Endothelial cell of umbilical vein (primary cell): ENCODE data around the gene SYT6. TPM values are rescaled to one million over a fixed set of nuclear protein-coding genes. Genes with fewer than 3 reads are reported as not detected.

Source experiments
- BruUV-seq: library from RNA; stranded (reverse); fragments of 400-500 nt; replicated peaks from 2 replicates; lab custom pipeline; 2021; lab: Mats Ljungman, UMichigan
- CTCF ChIA-PET: fragments of 300-600, 350-600 bp; sonication (Branson Sonifier 250); formaldehyde crosslinking; loops from one replicate; lab custom pipeline; 2021; ENCODE audit warnings: antibody characterized with exemption, inconsistent platforms; lab: Charles Lee
- POLR2A ChIA-PET: fragments of 300-600, 350-600 bp; sonication (Branson Sonifier 250); formaldehyde crosslinking; loops from one replicate; lab custom pipeline; 2021; ENCODE audit warnings: antibody characterized with exemption, inconsistent platforms; lab: Charles Lee
- DNase-seq: peaks from one replicate; pipeline ENCODE4 v3.0.0-alpha.2; 2011; ENCODE audit warnings: low read depth, low spot score
- FAIRE-seq: peaks from 2 replicates; lab custom pipeline; 2011; peaks lifted over from hg19 to GRCh38; lab: Jason Lieb, UNC
- H2AFZ ChIP-seq: 2 replicates; pipeline ENCODE4 v1.6.0; 2012; ENCODE audit warnings: low read depth, low read length, control low read depth, inconsistent platforms
- H3K27ac ChIP-seq: 2 replicates; pipeline ENCODE4 v1.5.1; 2011; ENCODE audit warnings: low read depth, mild to moderate bottlenecking, control low read depth, low read length, moderate library complexity; ENCODE audit not compliant: insufficient read depth
- H3K27me3 ChIP-seq, 2 experiments: 2 replicates each; pipeline versions ENCODE4 v1.6.0 to v1.6.1; 2011; ENCODE audit warnings: low read length in 2 of 2, mixed read lengths in 1 of 2; ENCODE audit not compliant: control insufficient read depth in 2 of 2, insufficient read depth in 2 of 2
- H3K36me3 ChIP-seq, 2 experiments: 2 replicates in 1 of 2; 3 replicates in 1 of 2; pipeline ENCODE4 v1.5.1; 2011; ENCODE audit warnings: low read length in 2 of 2, mild to moderate bottlenecking in 1 of 2, moderate library complexity in 1 of 2; ENCODE audit not compliant: control insufficient read depth in 2 of 2, insufficient read depth in 2 of 2; ENCODE audit errors: extremely low read depth in 1 of 2
- H3K4me1 ChIP-seq: 3 replicates; pipeline ENCODE4 v1.5.1; 2011; ENCODE audit warnings: mild to moderate bottlenecking, low read length; ENCODE audit not compliant: control insufficient read depth, insufficient read depth; ENCODE audit errors: extremely low read depth
- H3K4me2 ChIP-seq: 2 replicates; pipeline ENCODE4 v1.6.1; 2011; ENCODE audit warnings: low read length, control low read depth, mixed read lengths; ENCODE audit not compliant: insufficient read depth
- H3K4me3 ChIP-seq, 3 experiments: fragments of 200-600 bp in 1 of 3; sonication (generic), shearing (Covaris generic) in 1 of 3; replicated peaks in 1 of 3; 2 replicates each; pipeline ENCODE4 v1.5.1; 2011 to 2016; ENCODE audit warnings: control low read depth in 3 of 3, low read length in 3 of 3, mild to moderate bottlenecking in 2 of 3, inconsistent platforms in 1 of 3, low read depth in 1 of 3, moderate library complexity in 1 of 3; ENCODE audit not compliant: insufficient read depth in 1 of 3
- H3K79me2 ChIP-seq: 2 replicates; pipeline ENCODE4 v1.6.0; 2012; ENCODE audit warnings: low read length, inconsistent platforms; ENCODE audit not compliant: control insufficient read depth, insufficient read depth
- H3K9ac ChIP-seq: replicated peaks from 2 replicates; pipeline ENCODE3; 2011; ENCODE audit warnings: low read length, control low read depth; ENCODE audit not compliant: insufficient read depth; ENCODE audit errors: extremely low read depth
- H3K9me1 ChIP-seq: replicated peaks from 3 replicates; pipeline ENCODE4 v1.6.0; 2011; ENCODE audit warnings: mild to moderate bottlenecking, low read length; ENCODE audit not compliant: control insufficient read depth, insufficient read depth; ENCODE audit errors: extremely low read depth
- H3K9me3 ChIP-seq: replicated peaks from 2 replicates; pipeline ENCODE4 v1.5.1; 2012; ENCODE audit warnings: low read length, inconsistent platforms; ENCODE audit not compliant: control insufficient read depth, insufficient read depth
- H4K20me1 ChIP-seq: replicated peaks from 2 replicates; pipeline ENCODE3; 2011; ENCODE audit warnings: mild to moderate bottlenecking, low read length; ENCODE audit not compliant: control insufficient read depth, insufficient read depth; ENCODE audit errors: extremely low read depth
- CTCF ChIP-seq, 2 donors: IDR thresholded peaks; 1 replicate in 1 of 2; 2 replicates in 1 of 2; pipeline ENCODE4 v1.5.1; 2011; ENCODE audit warnings: low read length in 2 of 2, mild to moderate bottlenecking in 2 of 2, moderate library complexity in 2 of 2, control low read depth in 1 of 2, inconsistent platforms in 1 of 2, low read depth in 1 of 2; ENCODE audit not compliant: insufficient read depth in 1 of 2; ENCODE audit errors: extremely low read depth in 1 of 2
- EZH2 ChIP-seq: IDR thresholded peaks from 2 replicates; pipeline ENCODE4 v1.6.1; 2012; ENCODE audit warnings: borderline replicate concordance, low read depth, mild to moderate bottlenecking, moderate library complexity, low read length, inconsistent platforms; ENCODE audit not compliant: severe bottlenecking
- FOS ChIP-seq: IDR thresholded peaks from 2 replicates; pipeline ENCODE4 v1.6.1; 2011; ENCODE audit warnings: mild to moderate bottlenecking, low read length, moderate library complexity, borderline replicate concordance; ENCODE audit not compliant: insufficient read depth
- GATA2 ChIP-seq: IDR thresholded peaks from 2 replicates; pipeline ENCODE4 v1.7.0; 2011; ENCODE audit warnings: low read depth, mild to moderate bottlenecking, moderate library complexity, mixed read lengths, low read length; ENCODE audit not compliant: insufficient read length, insufficient read depth
- JUN ChIP-seq: IDR thresholded peaks from 2 replicates; pipeline ENCODE4 v1.6.1; 2011; ENCODE audit warnings: borderline replicate concordance, low read depth; ENCODE audit not compliant: insufficient read length, insufficient read depth
- MAX ChIP-seq: IDR thresholded peaks from 2 replicates; pipeline ENCODE4 v1.6.1; 2011; ENCODE audit not compliant: insufficient read depth, insufficient read length
- MYC ChIP-seq: IDR thresholded peaks from one replicate; pipeline ENCODE4 v1.6.1; 2011; ENCODE audit warnings: mild to moderate bottlenecking, low read depth, low read length
- POLR2A ChIP-seq: IDR thresholded peaks from 2 replicates; pipeline ENCODE4 v1.6.1; 2012; ENCODE audit warnings: low read depth, mild to moderate bottlenecking, control low read depth, low read length
- POLR2AphosphoS5 ChIP-seq: IDR thresholded peaks from 2 replicates; pipeline ENCODE4 v1.6.1; 2012; ENCODE audit warnings: low read depth, mild to moderate bottlenecking, control low read depth, low read length, moderate library complexity; ENCODE audit not compliant: insufficient read depth
- dilution Hi-C: fragments of 300-500 bp; cut with MboI; formaldehyde crosslinking; loops from one replicate; pipeline ENCODE4 v1.15.0; 2019; ENCODE audit warnings: low sequenced_read_pairs; ENCODE audit not compliant: extremely low pct_ligation_motif_present
- intact Hi-C: fragments of 100-400 bp; cut with micrococcal nuclease; formaldehyde crosslinking; loops from one replicate; pipeline ENCODE4 v1.10.0; 2022
- polyA plus RNA-seq, 4 experiments: library from polyadenylated mRNA; depleted of rRNA in 3 of 4; stranded (reverse) in 3 of 4; unstranded in 1 of 4; fragments of >200 nt; gene quantifications; 2 replicates each; pipeline versions ENCODE4 v1.2.1 to v1.2.3, GENCODE V29; 2011 to 2012; ENCODE audit warnings: missing spikeins in 1 of 4
- total RNA-seq: library from RNA; stranded (reverse); gene quantifications from 2 replicates; pipeline ENCODE4 v1.2.3, GENCODE V29; 2021

The SYT6 gene
- total and polyA plus RNA-seq, 2 donors (not counting 3 experiments of a cell fraction or from before 2014, with no cell fraction given), result 0.04 TPM; not detected in 1

- Histone ChIP-seq H3K27ac (no peak overlapping the region), H3K4me1 (no peaks in the 10 kb centered on the region), H4K20me1 (no peaks in the 10 kb centered on the region), H3K79me2 (no peaks in the 10 kb centered on the region), H3K4me3 (no peak overlapping the region), H3K9ac (no peak overlapping the region), H2AFZ (no peak overlapping the region), H3K4me2 (no peak overlapping the region), H3K9me3 (no peaks in the 10 kb centered on the region), H3K9me1 (no peaks in the 10 kb centered on the region), H3K27me3 (peaks cover 0 to 3% of the 10 kb centered on the region in 2 experiments), H3K36me3 (no peaks in the 10 kb centered on the region)
- TF ChIP-seq JUN, result no peak
- TF ChIP-seq MYC, result no peak
- TF ChIP-seq EZH2, result no peak
- no peak for TF ChIP-seq MAX
- TF ChIP-seq CTCF (IDR thresholded peaks at IDR 0.05; ENCODE audit: extremely low read depth in 1 of 2, insufficient read depth in 1 of 2, low read depth in 1 of 2, low read length in 2 of 2), result no peak
- no peak for TF ChIP-seq POLR2A
- no peak for TF ChIP-seq POLR2AphosphoS5
- no peak for TF ChIP-seq FOS
- no peak for TF ChIP-seq GATA2
- no TSS peak for BruUV-seq
- FAIRE-seq (no peak), DNase-seq (no peak)
- CTCF ChIA-PET, result interaction anchor here (1.0 to 2.0 kb wide), 3 partner anchors 11 to 152 kb away, joined by 3 to 6 read pairs (median 5); partner anchors contain the start of gene OLFML3
- intact Hi-C loops, result no loop called here
- dilution Hi-C loops, result no loop called here
- POLR2A ChIA-PET, result no interaction called here
Measured at GRCh38 chr1:114130846-114131525, 22.7 kb downstream of the SYT6 start.
